Natural killer cell treated with Interleukin-12 subunit alpha and Interleukin-12 subunit beta and Interleukin-15 and Interleukin-18, amount 100 ng/mL, for 72 hours (primary cell): Measurements from ENCODE around the gene KCNN4. TPM values are rescaled to one million over a fixed set of nuclear protein-coding genes. Genes with fewer than 3 reads are reported as not detected.
"Not testable (repeated sequence)": the region's sequence is repeated elsewhere in the genome, so short reads cannot be mapped to it uniquely, and the experiment has no call there.

Experiments
- ATAC-seq, 2 donors: fragments of 150-1000 bp; cut with Tn5 transposase in 1 of 2; sonication (Bioruptor Pico), chemical (Tn5 transposase) in 1 of 2; 2 replicates each; pipeline ENCODE4 v1.10.0; 2021
- DNase-seq: peaks from one replicate; pipeline ENCODE4 v3.0.0; 2022; ENCODE audit warnings: low spot score
- H3K27ac Mint-ChIP-seq, 2 donors: 1 replicate in 1 of 2; 2 replicates in 1 of 2; pipeline ENCODE4 v1.8.0; 2022; ENCODE audit warnings: mixed read lengths in 2 of 2, mild to moderate bottlenecking in 1 of 2, moderate library complexity in 1 of 2
- H3K27me3 Mint-ChIP-seq, 2 donors: 1 replicate in 1 of 2; 2 replicates in 1 of 2; pipeline ENCODE4 v1.8.0; 2022; ENCODE audit warnings: mixed read lengths in 2 of 2
- H3K36me3 Mint-ChIP-seq: one replicate; pipeline ENCODE4 v1.8.0; 2022; ENCODE audit warnings: mixed read lengths
- H3K4me1 Mint-ChIP-seq, 2 donors: 1 replicate in 1 of 2; 2 replicates in 1 of 2; pipeline ENCODE4 v1.8.0; 2022; ENCODE audit warnings: low read depth in 2 of 2, mixed read lengths in 2 of 2, mild to moderate bottlenecking in 1 of 2
- H3K4me3 Mint-ChIP-seq: one replicate; pipeline ENCODE4 v1.8.0; 2022; ENCODE audit warnings: mixed read lengths
- H3K9me3 Mint-ChIP-seq: 2 replicates; pipeline ENCODE4 v1.8.0; 2022; ENCODE audit warnings: mixed read lengths
- total RNA-seq, 2 donors: library from RNA; stranded (reverse); gene quantifications; one replicate each; pipeline ENCODE4 v1.2.3, GENCODE V29; 2022

The KCNN4 gene
- 100 to 1,000 TPM in 1 of 2 donors, 10 to 100 TPM in 1; 99.4 to 107 TPM for total RNA-seq

- DNase-seq = no peak
- Mint-ChIP-seq H3K4me1 (peaks cover 60 to 75% of the 10 kb centered on the region in 2 donors), H3K36me3 (no peaks in the 10 kb centered on the region), H3K27ac (peak within 1 kb of the TSS; percentile 80 to 81), H3K27me3 (peaks cover 0 to 32% of the 10 kb centered on the region in 2 donors), H3K4me3 (peak within 1 kb of the TSS; percentile 91), H3K9me3 (no peaks in the 10 kb centered on the region)
- peak; percentile 79 to 83 for ATAC-seq
Observed at GRCh38 chr19:43780706-43781525, at the start of gene KCNN4. Gene KCNN4, minus strand, starts transcription at chr19:43780973. Its CDS starts 112 bp downstream, at chr19:43780861.

- peaks cover 8% of the 10 kb centered on the region for H3K36me3 Mint-ChIP-seq
- H3K4me3 Mint-ChIP-seq = peak within 1 kb of the TSS; percentile 90
Observed at GRCh38 chr19:43826787-43827754, 46.3 kb upstream of the KCNN4 start, which contains the start of gene ZNF283. Gene ZNF283, plus strand, starts transcription at chr19:43827321. Its CDS starts 6,184 bp downstream, at chr19:43833505.

GRCh38 chr19:43824572-43824971 lies 43.8 kb upstream of the KCNN4 start:
- not testable (repeated sequence) for H3K9me3 Mint-ChIP-seq, H3K27ac Mint-ChIP-seq, H3K4me3 Mint-ChIP-seq, DNase-seq, ATAC-seq
- Mint-ChIP-seq H3K36me3 (peaks cover 12% of the 10 kb centered on the region), H3K27me3 (peaks cover 21 to 31% of the 10 kb centered on the region in 2 donors), H3K4me1 (peaks cover 24% of the 10 kb centered on the region in 2 donors)

More at GRCh38 chr19:43826787-43827754, 46.3 kb upstream of the KCNN4 start, which contains the start of gene ZNF283:
- peak within 1 kb of the TSS in 1 of 2 donors; percentile 84 for H3K27ac Mint-ChIP-seq
- peaks cover 15% of the 10 kb centered on the region in 2 donors for H3K4me1 Mint-ChIP-seq
- H3K9me3 Mint-ChIP-seq = peaks cover 5% of the 10 kb centered on the region
- ATAC-seq = peak; percentile 95 to 99
- DNase-seq = peak; percentile 89
- peaks cover 8 to 11% of the 10 kb centered on the region in 2 donors for H3K27me3 Mint-ChIP-seq

- not testable (repeated sequence) for ATAC-seq, H3K27ac Mint-ChIP-seq, H3K4me3 Mint-ChIP-seq, DNase-seq, H3K9me3 Mint-ChIP-seq
- H3K4me1 Mint-ChIP-seq = peaks cover 24% of the 10 kb centered on the region in 2 donors
- peaks cover 12% of the 10 kb centered on the region for H3K36me3 Mint-ChIP-seq
- peaks cover 21 to 38% of the 10 kb centered on the region in 2 donors for H3K27me3 Mint-ChIP-seq
Observed at GRCh38 chr19:43823856-43824255, 43.1 kb upstream of the KCNN4 start.

GRCh38 chr19:43820884-43821215 lies 40.1 kb upstream of the KCNN4 start:
- no peak for ATAC-seq
- H3K27me3 Mint-ChIP-seq = peaks cover 36 to 51% of the 10 kb centered on the region in 2 donors
- no peaks in the 10 kb centered on the region for H3K9me3 Mint-ChIP-seq
- peak overlapping the region; percentile 70 for H3K4me3 Mint-ChIP-seq
- peaks cover 9% of the 10 kb centered on the region in 2 donors for H3K4me1 Mint-ChIP-seq
- DNase-seq = no peak
- no peak overlapping the region for H3K27ac Mint-ChIP-seq
- peaks cover 6% of the 10 kb centered on the region for H3K36me3 Mint-ChIP-seq

- peak overlapping the region; percentile 70 for H3K4me3 Mint-ChIP-seq
- peaks cover 6% of the 10 kb centered on the region for H3K36me3 Mint-ChIP-seq
- no peak overlapping the region for H3K27ac Mint-ChIP-seq
- no peaks in the 10 kb centered on the region for H3K9me3 Mint-ChIP-seq
- H3K4me1 Mint-ChIP-seq = peaks cover 9% of the 10 kb centered on the region in 2 donors
- DNase-seq (no peak), ATAC-seq (no peak)
- peaks cover 34 to 53% of the 10 kb centered on the region in 2 donors for H3K27me3 Mint-ChIP-seq
Observed at GRCh38 chr19:43820098-43820883, 39.5 kb upstream of the KCNN4 start.

- ATAC-seq = no peak
Observed at GRCh38 chr19:43818500-43818899, 37.7 kb upstream of the KCNN4 start.

GRCh38 chr19:43817454-43817853 lies 36.7 kb upstream of the KCNN4 start:
- H3K4me1 Mint-ChIP-seq, DNase-seq, H3K9me3 Mint-ChIP-seq, H3K27ac Mint-ChIP-seq, ATAC-seq, H3K36me3 Mint-ChIP-seq, H3K4me3 Mint-ChIP-seq: not testable (repeated sequence)
- H3K27me3 Mint-ChIP-seq = peaks cover 33 to 51% of the 10 kb centered on the region in 2 donors

More at GRCh38 chr19:43818500-43818899, 37.7 kb upstream of the KCNN4 start:
- Mint-ChIP-seq H3K27ac (no peak overlapping the region), H3K4me3 (no peak overlapping the region), H3K27me3 (peaks cover 29 to 45% of the 10 kb centered on the region in 2 donors), H3K9me3 (no peaks in the 10 kb centered on the region), H3K4me1 (peaks cover 9% of the 10 kb centered on the region in 2 donors), H3K36me3 (peaks cover 6% of the 10 kb centered on the region)
- DNase-seq = no peak

- no peaks in the 10 kb centered on the region for H3K36me3 Mint-ChIP-seq
- peaks cover 21 to 46% of the 10 kb centered on the region in 2 donors for H3K27me3 Mint-ChIP-seq
- no peak for ATAC-seq
- DNase-seq = no peak
- H3K27ac Mint-ChIP-seq = no peak overlapping the region
- H3K9me3 Mint-ChIP-seq = no peaks in the 10 kb centered on the region
- H3K4me1 Mint-ChIP-seq = no peaks in the 10 kb centered on the region
- H3K4me3 Mint-ChIP-seq = no peak overlapping the region
Observed at GRCh38 chr19:43814663-43815352, 34.0 kb upstream of the KCNN4 start.

- ATAC-seq = no peak
- no peaks in the 10 kb centered on the region for H3K4me1 Mint-ChIP-seq
- DNase-seq = no peak
- H3K27me3 Mint-ChIP-seq = peaks cover 17 to 30% of the 10 kb centered on the region in 2 donors
- no peak overlapping the region for H3K4me3 Mint-ChIP-seq
- H3K9me3 Mint-ChIP-seq = no peaks in the 10 kb centered on the region
- no peaks in the 10 kb centered on the region for H3K36me3 Mint-ChIP-seq
- no peak overlapping the region for H3K27ac Mint-ChIP-seq
Observed at GRCh38 chr19:43812688-43813087, 31.9 kb upstream of the KCNN4 start.

GRCh38 chr19:43812259-43812658 lies 31.5 kb upstream of the KCNN4 start:
- Mint-ChIP-seq H3K4me3 (no peak overlapping the region), H3K36me3 (no peaks in the 10 kb centered on the region), H3K27ac (no peak overlapping the region)

GRCh38 chr19:43811837-43812236 lies 31.1 kb upstream of the KCNN4 start:
- DNase-seq (no peak), ATAC-seq (no peak)
- no peak overlapping the region for H3K4me3 Mint-ChIP-seq
- H3K27ac Mint-ChIP-seq = no peak overlapping the region
- H3K36me3 Mint-ChIP-seq = no peaks in the 10 kb centered on the region
- peaks cover 18 to 35% of the 10 kb centered on the region in 2 donors for H3K27me3 Mint-ChIP-seq
- no peaks in the 10 kb centered on the region for H3K9me3 Mint-ChIP-seq
- no peaks in the 10 kb centered on the region for H3K4me1 Mint-ChIP-seq

More at GRCh38 chr19:43812259-43812658, 31.5 kb upstream of the KCNN4 start:
- no peak for ATAC-seq
- H3K4me1 Mint-ChIP-seq = no peaks in the 10 kb centered on the region
- peaks cover 19 to 34% of the 10 kb centered on the region in 2 donors for H3K27me3 Mint-ChIP-seq
- H3K9me3 Mint-ChIP-seq = no peaks in the 10 kb centered on the region
- DNase-seq = no peak
